Measurements from ENCODE around the gene KIF2A.

Gene KIF2A

DNA sequence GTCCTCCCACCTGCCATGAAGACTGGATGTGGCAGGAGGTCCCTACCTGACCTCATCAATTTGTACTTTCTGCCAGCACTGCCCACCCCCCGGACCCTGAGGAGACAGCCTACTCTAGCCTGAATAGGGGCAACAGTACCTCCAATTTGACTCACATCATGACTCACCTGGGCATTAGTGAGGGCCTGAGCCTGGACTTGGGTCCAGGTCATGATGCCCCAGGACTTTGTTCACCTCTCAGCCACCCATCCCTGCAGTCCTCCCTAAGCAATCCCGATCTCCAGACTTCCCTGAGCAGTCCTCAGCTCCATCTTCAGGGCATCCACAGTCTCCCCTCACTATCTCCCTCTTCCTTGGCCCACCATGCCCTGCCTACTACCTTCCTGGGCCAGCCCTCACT lies 28.1 kb downstream of the KIF2A start:
- no peak overlapping the region for H3K4me2 ChIP-seq (ENCODE audit: insufficient read depth, low read length)
- peaks cover 25% of the 10 kb centered on the region for H3K36me3 ChIP-seq (ENCODE audit: insufficient read depth, low read length)
- DNase-seq (no peak), ATAC-seq (ENCODE audit: insufficient read depth, low read depth) (no peak)
- H3K9ac ChIP-seq (ENCODE audit: low read depth, low read length), result no peak overlapping the region
- H3K27me3 ChIP-seq (ENCODE audit: insufficient read depth, low read length, poor library complexity), result no peaks in the 10 kb centered on the region
- H3K27ac ChIP-seq (ENCODE audit: low read length), result no peak overlapping the region
- H2AFZ ChIP-seq (ENCODE audit: low read depth, low read length), result no peak overlapping the region
- H3K4me1 ChIP-seq (ENCODE audit: insufficient read depth, low read length), result no peaks in the 10 kb centered on the region
- H4K20me1 ChIP-seq (ENCODE audit: insufficient read depth, low read length), result peaks cover 77% of the 10 kb centered on the region
- no peaks in the 10 kb centered on the region for H3K9me3 ChIP-seq (ENCODE audit: insufficient read depth, low read length, severe bottlenecking)
- TF ChIP-seq, protein P1, sequence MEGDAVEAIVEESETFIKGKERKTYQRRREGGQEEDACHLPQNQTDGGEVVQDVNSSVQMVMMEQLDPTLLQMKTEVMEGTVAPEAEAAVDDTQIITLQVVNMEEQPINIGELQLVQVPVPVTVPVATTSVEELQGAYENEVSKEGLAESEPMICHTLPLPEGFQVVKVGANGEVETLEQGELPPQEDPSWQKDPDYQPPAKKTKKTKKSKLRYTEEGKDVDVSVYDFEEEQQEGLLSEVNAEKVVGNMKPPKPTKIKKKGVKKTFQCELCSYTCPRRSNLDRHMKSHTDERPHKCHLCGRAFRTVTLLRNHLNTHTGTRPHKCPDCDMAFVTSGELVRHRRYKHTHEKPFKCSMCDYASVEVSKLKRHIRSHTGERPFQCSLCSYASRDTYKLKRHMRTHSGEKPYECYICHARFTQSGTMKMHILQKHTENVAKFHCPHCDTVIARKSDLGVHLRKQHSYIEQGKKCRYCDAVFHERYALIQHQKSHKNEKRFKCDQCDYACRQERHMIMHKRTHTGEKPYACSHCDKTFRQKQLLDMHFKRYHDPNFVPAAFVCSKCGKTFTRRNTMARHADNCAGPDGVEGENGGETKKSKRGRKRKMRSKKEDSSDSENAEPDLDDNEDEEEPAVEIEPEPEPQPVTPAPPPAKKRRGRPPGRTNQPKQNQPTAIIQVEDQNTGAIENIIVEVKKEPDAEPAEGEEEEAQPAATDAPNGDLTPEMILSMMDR (IDR thresholded peaks at IDR 0.05; ENCODE audit: borderline replicate concordance, extremely low read depth, low read length, poor library complexity, severe bottlenecking), result no peak
- TF ChIP-seq EZH2 (IDR thresholded peaks at IDR 0.05; ENCODE audit: borderline replicate concordance, low read depth, low read length, severe bottlenecking), result no peak
- no peak overlapping the region for H3K4me3 ChIP-seq (ENCODE audit: low read depth in 1 of 2, low read length in 2 of 2)
- H3K79me2 ChIP-seq (ENCODE audit: insufficient read depth, low read length), result peaks cover 100% of the 10 kb centered on the region

DNA sequence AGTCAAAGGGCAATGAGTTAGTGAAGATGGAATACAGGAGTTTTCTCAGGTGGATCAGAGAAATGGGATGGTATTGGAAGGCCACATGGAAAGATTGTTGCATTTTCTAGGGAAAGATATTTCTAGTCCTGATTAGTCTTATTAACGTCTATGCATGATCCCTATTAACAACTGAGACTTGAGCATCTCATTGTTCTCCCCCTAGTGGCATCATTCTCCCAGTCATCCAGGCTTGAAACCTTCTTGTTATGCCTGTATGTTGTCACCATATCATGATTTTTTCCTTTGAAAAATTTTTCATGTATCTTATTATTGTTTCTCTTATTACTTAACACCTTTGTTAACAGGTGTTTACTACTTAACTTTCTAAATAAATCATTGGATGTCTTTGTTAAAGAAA lies 34.4 kb downstream of the KIF2A start:
- H3K79me2 ChIP-seq (ENCODE audit: insufficient read depth, low read length), result peaks cover 100% of the 10 kb centered on the region
- H3K36me3 ChIP-seq (ENCODE audit: insufficient read depth, low read length), result no peaks in the 10 kb centered on the region
- H3K4me1 ChIP-seq (ENCODE audit: insufficient read depth, low read length), result peaks cover 19% of the 10 kb centered on the region
- H3K4me3 ChIP-seq (ENCODE audit: low read depth in 1 of 2, low read length in 2 of 2), result no peak overlapping the region
- no peak overlapping the region for H2AFZ ChIP-seq (ENCODE audit: low read depth, low read length)
- H3K27ac ChIP-seq (ENCODE audit: low read length), result no peak overlapping the region
- H3K4me2 ChIP-seq (ENCODE audit: insufficient read depth, low read length), result no peak overlapping the region
- H3K27me3 ChIP-seq (ENCODE audit: insufficient read depth, low read length, poor library complexity), result no peaks in the 10 kb centered on the region
- H4K20me1 ChIP-seq (ENCODE audit: insufficient read depth, low read length), result peaks cover 77% of the 10 kb centered on the region
- TF ChIP-seq, protein P1 (IDR thresholded peaks at IDR 0.05; ENCODE audit: borderline replicate concordance, extremely low read depth, low read length, poor library complexity, severe bottlenecking), result peak; percentile 57
- no peak for TF ChIP-seq EZH2 (IDR thresholded peaks at IDR 0.05; ENCODE audit: borderline replicate concordance, low read depth, low read length, severe bottlenecking)
- H3K9ac ChIP-seq (ENCODE audit: low read depth, low read length), result no peak overlapping the region
- ATAC-seq (ENCODE audit: insufficient read depth, low read depth), result peak; percentile 58; the same call in 2 of the 3 replicates
- no peaks in the 10 kb centered on the region for H3K9me3 ChIP-seq (ENCODE audit: insufficient read depth, low read length, severe bottlenecking)
- no peak for DNase-seq

DNA sequence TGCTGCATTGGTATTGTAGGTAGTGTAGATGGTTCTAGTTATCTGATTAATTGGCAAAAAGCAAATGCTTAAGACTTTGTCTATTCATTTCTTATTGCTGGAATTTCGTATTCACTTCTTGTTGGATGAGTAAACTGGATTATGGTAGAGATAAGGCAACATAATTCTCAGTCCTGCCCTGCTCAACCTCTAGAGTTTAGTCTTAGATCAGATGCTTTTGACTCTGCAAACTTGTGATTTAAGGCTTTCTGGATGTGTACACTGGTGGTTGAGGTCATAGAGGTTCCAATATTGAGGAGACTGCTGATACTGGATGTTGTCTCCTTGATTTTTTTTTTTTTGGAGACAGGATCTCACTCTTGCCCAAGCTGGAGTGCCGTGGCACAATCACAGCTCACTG lies 35.0 kb downstream of the KIF2A start:
- ATAC-seq (ENCODE audit: insufficient read depth, low read depth), result no peak
- H3K4me2 ChIP-seq (ENCODE audit: insufficient read depth, low read length), result no peak overlapping the region
- H3K4me1 ChIP-seq (ENCODE audit: insufficient read depth, low read length), result peaks cover 19% of the 10 kb centered on the region

More for the DNA sequence above, 35.0 kb downstream of the KIF2A start:
- peaks cover 76% of the 10 kb centered on the region for H4K20me1 ChIP-seq (ENCODE audit: insufficient read depth, low read length)
- H3K36me3 ChIP-seq (ENCODE audit: insufficient read depth, low read length), result no peaks in the 10 kb centered on the region
- H2AFZ ChIP-seq (ENCODE audit: low read depth, low read length), result no peak overlapping the region
- no peak overlapping the region for H3K4me3 ChIP-seq (ENCODE audit: low read depth in 1 of 2, low read length in 2 of 2)
- TF ChIP-seq, protein P1 (IDR thresholded peaks at IDR 0.05; ENCODE audit: borderline replicate concordance, extremely low read depth, low read length, poor library complexity, severe bottlenecking), result no peak
- TF ChIP-seq EZH2 (IDR thresholded peaks at IDR 0.05; ENCODE audit: borderline replicate concordance, low read depth, low read length, severe bottlenecking), result no peak
- peaks cover 100% of the 10 kb centered on the region for H3K79me2 ChIP-seq (ENCODE audit: insufficient read depth, low read length)
- no peak overlapping the region for H3K27ac ChIP-seq (ENCODE audit: low read length)
- H3K9ac ChIP-seq (ENCODE audit: low read depth, low read length), result no peak overlapping the region
- H3K27me3 ChIP-seq (ENCODE audit: insufficient read depth, low read length, poor library complexity), result no peaks in the 10 kb centered on the region
- DNase-seq, result no peak
- H3K9me3 ChIP-seq (ENCODE audit: insufficient read depth, low read length, severe bottlenecking), result no peaks in the 10 kb centered on the region
